Lung (tissue), 12 donors: ENCODE data around the gene AADACL4. TPM values are rescaled to one million over a fixed set of nuclear protein-coding genes. Genes with fewer than 3 reads are reported as not detected.

Experiments
- ATAC-seq: fragments of 200-7000 bp; cut with Tn5 transposase; one replicate; pipeline ENCODE4 v1.9.1; 2020; ENCODE audit warnings: moderate number of reproducible peaks; ENCODE audit not compliant: insufficient read depth, low FRiP score
- DNase-seq, 3 donors: peaks; one replicate each; pipeline ENCODE4 v3.0.0-alpha.2; 2013 to 2017
- H3K27ac ChIP-seq, 2 donors: one replicate each; pipeline ENCODE4 v1.5.1; 2013; ENCODE audit warnings: mild to moderate bottlenecking in 2 of 2, moderate library complexity in 2 of 2, control low read depth in 1 of 2, inconsistent platforms in 1 of 2, low read depth in 1 of 2, low read length in 1 of 2
- H3K27me3 ChIP-seq, 3 donors: one replicate each; pipeline ENCODE4 v1.5.1; 2013; ENCODE audit warnings: low read length in 2 of 3; ENCODE audit not compliant: control insufficient read depth in 3 of 3, insufficient read depth in 3 of 3
- H3K36me3 ChIP-seq, 4 donors: one replicate each; pipeline ENCODE4 v1.5.1; 2013; ENCODE audit warnings: low read length in 4 of 4, mild to moderate bottlenecking in 1 of 4, moderate library complexity in 1 of 4; ENCODE audit not compliant: control insufficient read depth in 4 of 4, insufficient read depth in 4 of 4
- H3K4me1 ChIP-seq, 5 donors: one replicate each; pipeline ENCODE4 v1.5.1; 2013; ENCODE audit warnings: low read length in 5 of 5, mild to moderate bottlenecking in 2 of 5, moderate library complexity in 1 of 5; ENCODE audit not compliant: control insufficient read depth in 5 of 5, insufficient read depth in 5 of 5
- H3K4me3 ChIP-seq: one replicate; pipeline ENCODE4 v1.5.1; 2013; ENCODE audit warnings: mild to moderate bottlenecking, control low read depth, moderate library complexity
- H3K9ac ChIP-seq, 2 donors: one replicate each; pipeline ENCODE4 v1.5.1; 2013; ENCODE audit warnings: low read length in 2 of 2, control low read depth in 1 of 2; ENCODE audit not compliant: insufficient read depth in 1 of 2
- H3K9me3 ChIP-seq, 4 donors: one replicate each; pipeline ENCODE4 v1.5.1; 2013; ENCODE audit warnings: low read length in 3 of 4, mild to moderate bottlenecking in 1 of 4, moderate library complexity in 1 of 4; ENCODE audit not compliant: control insufficient read depth in 4 of 4, insufficient read depth in 3 of 4
- CTCF ChIP-seq: IDR thresholded peaks from 2 replicates; pipeline ENCODE4 v1.5.1; 2012; ENCODE audit warnings: mild to moderate bottlenecking; ENCODE audit errors: control extremely low read depth, extremely low read depth
- WGBS, 2 donors: extraction: QIAGEN DNeasy Blood & Tissue Kit; methylation state at CpG; one replicate each; pipeline ENCODE4 v1.1.7; 2013; 5-methylcytosine and 5-hydroxymethylcytosine counted together
- polyA plus RNA-seq, 2 donors: library from polyadenylated mRNA; stranded (reverse); fragments of 200-250 nt; gene quantifications; one replicate each; pipeline ENCODE4 v1.2.1, GENCODE V29; 2013
- total RNA-seq, 2 donors: library from RNA; depleted of rRNA in 1 of 2; stranded (reverse); fragments of >200 nt in 1 of 2; gene quantifications; one replicate each; pipeline ENCODE4 v1.2.1, GENCODE V29; 2014 to 2021
- donor health status: control.
- donor health status: control.
- donor health status: Bipolar disorder and iron deficiency.
- donor health status: healthy.
- donor health status: DM: yes; HTN: yes; CAD: no.

AADACL4 gene
- total and polyA plus RNA-seq, 4 donors: not detected

GRCh38 chr1:12610305-12610935 is 33.5 kb upstream of the AADACL4 start:
- WGBS, 2 donors: 84 to 88% methylated on average over 7 of the region's 7 CpGs
- TF ChIP-seq CTCF: no peak
- Histone ChIP-seq H3K4me3 (no peak overlapping the region), H3K4me1 (peaks cover 5 to 17% (median 8%) of the 10 kb centered on the region in 5 donors), H3K36me3 (peaks cover 0 to 16% (median 9%) of the 10 kb centered on the region in 4 donors), H3K9me3 (no peaks in the 10 kb centered on the region), H3K27me3 (no peaks in the 10 kb centered on the region), H3K9ac (no peak overlapping the region), H3K27ac (no peak overlapping the region)
- no peak for DNase-seq
- ATAC-seq: no peak

GRCh38 chr1:12610941-12611340 is 32.9 kb upstream of the AADACL4 start:
- Histone ChIP-seq H3K9me3 (no peaks in the 10 kb centered on the region), H3K27me3 (no peaks in the 10 kb centered on the region), H3K27ac (no peak overlapping the region), H3K9ac (no peak overlapping the region), H3K4me3 (no peak overlapping the region), H3K4me1 (peaks cover 5 to 17% (median 13%) of the 10 kb centered on the region in 5 donors), H3K36me3 (peaks cover 0 to 16% (median 9%) of the 10 kb centered on the region in 4 donors)
- TF ChIP-seq CTCF: no peak
- WGBS, 2 donors: 82 to 88% methylated on average over 7 of the region's 7 CpGs
- no peak for ATAC-seq
- no peak for DNase-seq

DNA sequence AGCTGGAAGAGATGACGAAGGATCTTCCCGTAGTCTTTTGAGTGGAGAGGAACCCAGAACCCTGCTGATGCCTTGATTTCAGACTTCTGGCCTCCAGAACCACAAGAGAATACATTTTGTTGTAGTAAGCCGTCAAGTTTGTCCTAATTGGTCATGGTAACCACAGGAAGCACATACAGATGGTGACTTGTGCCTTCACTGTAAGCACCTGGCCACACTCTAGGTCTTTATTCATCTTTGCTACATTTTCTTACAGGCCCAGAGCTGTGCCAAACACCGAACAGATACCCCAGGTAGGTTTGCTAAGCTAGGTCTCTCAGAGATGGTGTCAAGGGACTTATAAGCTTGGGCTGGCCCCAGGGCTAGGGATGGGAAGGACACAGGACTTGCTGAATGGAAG is 30.7 kb upstream of the AADACL4 start:
- Histone ChIP-seq H3K27ac (peak overlapping the region in 1 of 2 donors; percentile 27), H3K4me3 (no peak overlapping the region), H3K27me3 (no peaks in the 10 kb centered on the region), H3K4me1 (peaks cover 5 to 18% (median 13%) of the 10 kb centered on the region in 5 donors), H3K9me3 (no peaks in the 10 kb centered on the region), H3K9ac (no peak overlapping the region), H3K36me3 (peaks cover 0 to 14% (median 9%) of the 10 kb centered on the region in 4 donors)
- no peak for TF ChIP-seq CTCF
- DNase-seq: no peak
- WGBS, 2 donors: 83 to 90% methylated on average over 4 of the region's 4 CpGs
- no peak for ATAC-seq
